GM18520 (cell line): ENCODE results near the gene BTBD6.

Experiments used
- ATAC-seq: cut with Tn5 transposase; IDR thresholded peaks from one replicate; pipeline ENCODE4 v1.9.1; 2021; ENCODE audit not compliant: unreplicated experiment

Gene BTBD6

GRCh38 chr14:105229099-105229655 is 19.2 kb upstream of the BTBD6 start:
- ATAC-seq, result no peak

GRCh38 chr14:105240811-105241576 is 7.3 kb upstream of the BTBD6 start:
- ATAC-seq, result no peak

GRCh38 chr14:105241641-105242040 is 6.7 kb upstream of the BTBD6 start:
- ATAC-seq, result no peak

GRCh38 chr14:105244334-105244733 is 4.0 kb upstream of the BTBD6 start:
- ATAC-seq, result no peak

GRCh38 chr14:105247026-105247425 is 1.3 kb upstream of the BTBD6 start:
- no peak for ATAC-seq

GRCh38 chr14:105247715-105248367 is 492 bp upstream of the BTBD6 start:
- ATAC-seq, result no peak

GRCh38 chr14:105249182-105250007 is 1.1 kb downstream of the BTBD6 start:
- no peak for ATAC-seq

- ATAC-seq, result no peak
These were observed 1.7 kb downstream of the BTBD6 start for GRCh38 chr14:105250008-105250366.

GRCh38 chr14:105250986-105251385 is 2.7 kb downstream of the BTBD6 start:
- no peak for ATAC-seq

- no peak for ATAC-seq
These were observed 3.6 kb downstream of the BTBD6 start for GRCh38 chr14:105251920-105252319.

- ATAC-seq, result no peak
These were observed 4.4 kb downstream of the BTBD6 start for GRCh38 chr14:105252552-105253328.

GRCh38 chr14:105253329-105253682 is 5.0 kb downstream of the BTBD6 start:
- ATAC-seq, result no peak

GRCh38 chr14:105255021-105255507 is 6.7 kb downstream of the BTBD6 start:
- no peak for ATAC-seq

- ATAC-seq, result no peak
These were observed 8.1 kb downstream of the BTBD6 start for GRCh38 chr14:105256292-105256960.

GRCh38 chr14:105257464-105257863 is 9.1 kb downstream of the BTBD6 start:
- ATAC-seq, result no peak

GRCh38 chr14:105258846-105259245 is 10.5 kb downstream of the BTBD6 start:
- no peak for ATAC-seq

GRCh38 chr14:105260959-105261358 is 12.6 kb downstream of the BTBD6 start:
- ATAC-seq, result no peak

GRCh38 chr14:105261781-105262180 is 13.4 kb downstream of the BTBD6 start:
- ATAC-seq, result no peak

- no peak for ATAC-seq
These were observed 19.7 kb downstream of the BTBD6 start for GRCh38 chr14:105267820-105268548.
